HCT116 (cell line): Measurements from ENCODE around the gene HMGCS2. TPM values are rescaled to one million over a fixed set of nuclear protein-coding genes. Genes with fewer than 3 reads are reported as not detected.

Experiments
- ATAC-seq: fragments of 200-7000 bp; cut with Tn5 transposase; 2 replicates; pipeline ENCODE4 v1.9.1; 2020; ENCODE audit warnings: mild to moderate bottlenecking, moderate library complexity
- BruUV-seq: library from RNA; stranded (reverse); fragments of 400-500 nt; replicated peaks from 2 replicates; lab custom pipeline; 2021; lab: Mats Ljungman, UMichigan
- CTCF ChIA-PET: fragments of 300-600 bp; sonication (Branson Sonifier 250); formaldehyde crosslinking; loops from one replicate; lab custom pipeline; 2021; ENCODE audit warnings: antibody characterized with exemption; lab: Charles Lee
- POLR2A ChIA-PET: fragments of 300-600, 350-600 bp; sonication (Branson Sonifier 250); formaldehyde crosslinking; loops from one replicate; lab custom pipeline; 2021; ENCODE audit warnings: antibody characterized with exemption; lab: Charles Lee
- RAD21 ChIA-PET, 2 experiments: fragments of 300-600 bp; sonication (Branson Sonifier 250); formaldehyde crosslinking; loops; one replicate each; lab custom pipeline; 2023; ENCODE audit warnings: low total read pairs in 2 of 2; ENCODE audit not compliant: uncharacterized antibody in 2 of 2, unreplicated experiment in 2 of 2, low non-redundant PET in 1 of 2; lab: Charles Lee
- DNase-seq: peaks from one replicate; pipeline ENCODE4 v3.0.0-alpha.2; 2010; ENCODE audit warnings: low read depth, low spot score
- H2AFZ ChIP-seq: fragments of 200-600 bp; shearing (Covaris generic), sonication (generic); 2 replicates; pipeline ENCODE4 v1.6.1; 2017; ENCODE audit warnings: low read depth, mixed run types, mixed read lengths, antibody characterized with exemption, low read length; ENCODE audit not compliant: poor library complexity, severe bottlenecking
- H3K27ac ChIP-seq: 2 replicates; pipeline ENCODE4 v1.5.1; 2012; ENCODE audit warnings: low read depth, low read length
- H3K27me3 ChIP-seq: fragments of 200-600 bp; sonication (generic); 2 replicates; pipeline ENCODE4 v1.6.1; 2016; ENCODE audit warnings: mixed run types, low read length, mixed read lengths; ENCODE audit not compliant: insufficient read depth
- H3K36me3 ChIP-seq, 2 experiments: fragments of 200-500 bp in 1 of 2; fragments of 200-600 bp in 1 of 2; sonication (Bioruptor generic) in 1 of 2; sonication (generic) in 1 of 2; 2 replicates each; pipeline versions ENCODE4 v1.5.1 to v1.6.1; 2014 to 2016; ENCODE audit warnings: low read length in 2 of 2, inconsistent platforms in 1 of 2, mixed read lengths in 1 of 2, mixed run types in 1 of 2; ENCODE audit not compliant: insufficient read depth in 2 of 2, control insufficient read depth in 1 of 2
- H3K4me1 ChIP-seq, 2 experiments: fragments of 200-600 bp in 1 of 2; sonication (generic) in 1 of 2; 2 replicates each; pipeline versions ENCODE4 v1.5.1 to v1.6.1; 2012 to 2017; ENCODE audit warnings: low read length in 2 of 2, inconsistent platforms in 1 of 2, mild to moderate bottlenecking in 1 of 2, mixed read lengths in 1 of 2, mixed run types in 1 of 2, moderate library complexity in 1 of 2; ENCODE audit not compliant: insufficient read depth in 2 of 2, control insufficient read depth in 1 of 2
- H3K4me2 ChIP-seq: fragments of 200-600 bp; sonication (generic); 2 replicates; pipeline ENCODE4 v1.6.1; 2017; ENCODE audit warnings: mixed run types, low read length, mixed read lengths
- H3K4me3 ChIP-seq, 2 experiments: fragments of 200-600 bp in 1 of 2; sonication (generic) in 1 of 2; replicated peaks in 1 of 2; 2 replicates each; pipeline ENCODE4 v1.5.1; 2011 to 2016; ENCODE audit warnings: low read length in 2 of 2, control low read depth in 1 of 2, low read depth in 1 of 2, mild to moderate bottlenecking in 1 of 2, mixed read lengths in 1 of 2, mixed run types in 1 of 2
- H3K79me2 ChIP-seq: fragments of 200-600 bp; sonication (generic); 2 replicates; pipeline ENCODE4 v1.6.1; 2017; ENCODE audit warnings: mild to moderate bottlenecking, mixed run types, low read length, moderate library complexity, mixed read lengths; ENCODE audit not compliant: insufficient read depth
- H3K9ac ChIP-seq: fragments of 200-600 bp; sonication (generic); 2 replicates; pipeline ENCODE4 v1.6.1; 2016; ENCODE audit warnings: low read length, mixed read lengths
- H3K9me2 ChIP-seq: fragments of 200-600 bp; sonication (generic), shearing (Covaris generic); 2 replicates; pipeline ENCODE4 v1.6.1; 2017; ENCODE audit warnings: mixed run types, mild to moderate bottlenecking, moderate library complexity; ENCODE audit not compliant: insufficient read depth
- H3K9me3 ChIP-seq, 2 experiments: fragments of 200-500 bp in 1 of 2; fragments of 200-600 bp in 1 of 2; sonication (Bioruptor generic) in 1 of 2; sonication (generic) in 1 of 2; 2 replicates each; pipeline ENCODE4 v1.6.1; 2014 to 2017; ENCODE audit warnings: low read length in 2 of 2, mixed read lengths in 2 of 2, inconsistent platforms in 1 of 2, low read depth in 1 of 2, mild to moderate bottlenecking in 1 of 2, mixed run types in 1 of 2, moderate library complexity in 1 of 2; ENCODE audit not compliant: control insufficient read depth in 1 of 2, insufficient read depth in 1 of 2
- H4K20me1 ChIP-seq: fragments of 200-600 bp; sonication (generic), shearing (Covaris generic); 2 replicates; pipeline ENCODE4 v1.6.1; 2017; ENCODE audit warnings: mixed run types, mild to moderate bottlenecking, moderate library complexity; ENCODE audit not compliant: insufficient read depth
- CBX3 ChIP-seq: IDR thresholded peaks from 2 replicates; pipeline ENCODE4 v1.6.1; 2012; ENCODE audit warnings: low read depth
- CEBPB ChIP-seq: IDR thresholded peaks from 2 replicates; pipeline ENCODE4 v1.6.1; 2012; ENCODE audit warnings: low read depth
- ELF1 ChIP-seq: IDR thresholded peaks from 2 replicates; pipeline ENCODE4 v1.6.1; 2012; ENCODE audit warnings: low read depth, borderline replicate concordance
- EZH2 ChIP-seq: fragments of 200-600 bp; sonication (generic); IDR thresholded peaks from 2 replicates; pipeline ENCODE4 v1.6.1; 2017; ENCODE audit warnings: antibody characterized with exemption, mixed run types
- EZH2phosphoT487 ChIP-seq: fragments of 200-600 bp; IDR thresholded peaks from 2 replicates; pipeline ENCODE4 v1.6.1; 2018; ENCODE audit warnings: antibody characterized with exemption, borderline replicate concordance
- POLR2A ChIP-seq: IDR thresholded peaks from 2 replicates; pipeline ENCODE4 v1.7.0; 2011; ENCODE audit warnings: borderline replicate concordance; ENCODE audit not compliant: insufficient read depth, insufficient read length; ENCODE audit errors: extremely low read depth
- POLR2AphosphoS5 ChIP-seq: IDR thresholded peaks from 2 replicates; pipeline ENCODE4 v1.6.1; 2011; ENCODE audit warnings: mild to moderate bottlenecking, low read depth, low read length, moderate library complexity
- RAD21 ChIP-seq: IDR thresholded peaks from 2 replicates; pipeline ENCODE4 v1.6.1; 2012; ENCODE audit warnings: low read depth, mild to moderate bottlenecking
- SIN3A ChIP-seq: IDR thresholded peaks from 2 replicates; pipeline ENCODE4 v1.6.1; 2012; ENCODE audit warnings: low read depth
- SP1 ChIP-seq: IDR thresholded peaks from 2 replicates; pipeline ENCODE4 v1.6.1; 2012; ENCODE audit warnings: low read depth
- SRF ChIP-seq: IDR thresholded peaks from 2 replicates; pipeline ENCODE4 v1.6.1; 2012; ENCODE audit warnings: low read depth
- TCF7L2 ChIP-seq: IDR thresholded peaks from 2 replicates; pipeline ENCODE4 v1.7.0; 2011; ENCODE audit warnings: borderline replicate concordance, inconsistent platforms; ENCODE audit not compliant: insufficient read depth, insufficient read length; ENCODE audit errors: extremely low read depth
- YY1 ChIP-seq: IDR thresholded peaks from 2 replicates; pipeline ENCODE4 v1.6.1; 2011; ENCODE audit warnings: low read length, low read depth, moderate library complexity, mild to moderate bottlenecking; ENCODE audit not compliant: insufficient replicate concordance; ENCODE audit errors: extremely low read depth
- ZFX ChIP-seq: fragments of 450-650 bp; IDR thresholded peaks from 2 replicates; pipeline ENCODE4 v1.6.1; 2017
- ZNF274 ChIP-seq: fragments of 200-500 bp; sonication (Bioruptor generic); IDR thresholded peaks from 2 replicates; pipeline ENCODE4 v1.6.1; 2014; ENCODE audit warnings: mild to moderate bottlenecking, low read depth, low read length, inconsistent platforms
- intact Hi-C: fragments of 100-400 bp; cut with micrococcal nuclease; formaldehyde crosslinking; loops from 2 replicates; pipeline ENCODE4 v1.10.0; 2022
- total RNA-seq: library from RNA; stranded (reverse); gene quantifications from one replicate; pipeline ENCODE4 v1.2.1, GENCODE V29; 2021; ENCODE audit not compliant: unreplicated experiment
- TF ChIP-seq, protein P1 (sequence below): IDR thresholded peaks from 2 replicates; pipeline ENCODE4 v1.6.1; 2012; ENCODE audit warnings: low read depth
- TF ChIP-seq, protein P2 (sequence below), 3 experiments: fragments of 200-600 bp in 1 of 3; sonication (generic) in 1 of 3; IDR thresholded peaks in 2 of 3; conservative IDR thresholded peaks in 1 of 3; 2 replicates each; pipeline ENCODE4 v1.5.1; 2012 to 2017; ENCODE audit warnings: low read depth in 2 of 3, low read length in 2 of 3, antibody characterized with exemption in 1 of 3, borderline replicate concordance in 1 of 3, control low read depth in 1 of 3, mild to moderate bottlenecking in 1 of 3, mixed read lengths in 1 of 3, mixed run types in 1 of 3, moderate library complexity in 1 of 3; ENCODE audit not compliant: insufficient read depth in 1 of 3
- TF ChIP-seq, protein P3 (sequence below): IDR thresholded peaks from 2 replicates; pipeline ENCODE4 v1.6.1; 2012
- TF ChIP-seq, protein P4 (sequence below): IDR thresholded peaks from 2 replicates; pipeline ENCODE4 v1.6.1; 2012
- TF ChIP-seq, protein P5 (sequence below): IDR thresholded peaks from 2 replicates; pipeline ENCODE4 v1.6.1; 2011; ENCODE audit warnings: mild to moderate bottlenecking, low read length, moderate library complexity; ENCODE audit not compliant: insufficient replicate concordance; ENCODE audit errors: extremely low read depth

Gene HMGCS2
- total RNA-seq, 1 experiment from 2014 or later = 0.20 TPM

DNA sequence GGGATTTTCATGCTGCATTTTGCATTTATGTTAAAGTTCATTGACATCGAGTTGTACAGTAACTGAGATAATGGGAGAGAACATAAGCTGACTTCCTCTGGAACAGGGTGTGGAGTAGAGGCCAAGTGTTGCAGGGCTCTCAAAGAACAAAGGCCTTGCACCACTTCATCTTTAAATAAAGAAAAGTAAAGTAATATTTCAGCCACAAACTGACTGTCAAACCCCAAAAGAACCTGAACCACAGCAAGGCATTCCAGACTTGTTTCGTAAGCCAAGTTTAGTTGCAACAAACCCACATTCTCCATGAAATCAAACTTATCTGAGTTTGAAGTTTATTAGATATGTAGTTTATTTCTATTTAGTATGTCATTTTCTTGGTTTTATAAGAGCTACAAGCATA lies 19.1 kb upstream of the HMGCS2 start:
- Histone ChIP-seq H3K36me3 (no peaks in the 10 kb centered on the region), H3K9ac (no peak overlapping the region), H3K9me3 (no peaks in the 10 kb centered on the region), H3K9me2 (no peaks in the 10 kb centered on the region), H3K27ac (no peak overlapping the region), H3K4me2 (no peak overlapping the region), H3K79me2 (no peaks in the 10 kb centered on the region), H3K4me1 (no peaks in the 10 kb centered on the region), H4K20me1 (no peaks in the 10 kb centered on the region), H3K27me3 (no peaks in the 10 kb centered on the region), H3K4me3 (no peak overlapping the region), H2AFZ (no peak overlapping the region)
- DNase-seq = no peak
- CTCF ChIA-PET = no interaction called here
- BruUV-seq = no TSS peak
- no peak for ATAC-seq
- POLR2A ChIA-PET = no interaction called here
- TF ChIP-seq SIN3A = no peak
- TF ChIP-seq, protein P1, sequence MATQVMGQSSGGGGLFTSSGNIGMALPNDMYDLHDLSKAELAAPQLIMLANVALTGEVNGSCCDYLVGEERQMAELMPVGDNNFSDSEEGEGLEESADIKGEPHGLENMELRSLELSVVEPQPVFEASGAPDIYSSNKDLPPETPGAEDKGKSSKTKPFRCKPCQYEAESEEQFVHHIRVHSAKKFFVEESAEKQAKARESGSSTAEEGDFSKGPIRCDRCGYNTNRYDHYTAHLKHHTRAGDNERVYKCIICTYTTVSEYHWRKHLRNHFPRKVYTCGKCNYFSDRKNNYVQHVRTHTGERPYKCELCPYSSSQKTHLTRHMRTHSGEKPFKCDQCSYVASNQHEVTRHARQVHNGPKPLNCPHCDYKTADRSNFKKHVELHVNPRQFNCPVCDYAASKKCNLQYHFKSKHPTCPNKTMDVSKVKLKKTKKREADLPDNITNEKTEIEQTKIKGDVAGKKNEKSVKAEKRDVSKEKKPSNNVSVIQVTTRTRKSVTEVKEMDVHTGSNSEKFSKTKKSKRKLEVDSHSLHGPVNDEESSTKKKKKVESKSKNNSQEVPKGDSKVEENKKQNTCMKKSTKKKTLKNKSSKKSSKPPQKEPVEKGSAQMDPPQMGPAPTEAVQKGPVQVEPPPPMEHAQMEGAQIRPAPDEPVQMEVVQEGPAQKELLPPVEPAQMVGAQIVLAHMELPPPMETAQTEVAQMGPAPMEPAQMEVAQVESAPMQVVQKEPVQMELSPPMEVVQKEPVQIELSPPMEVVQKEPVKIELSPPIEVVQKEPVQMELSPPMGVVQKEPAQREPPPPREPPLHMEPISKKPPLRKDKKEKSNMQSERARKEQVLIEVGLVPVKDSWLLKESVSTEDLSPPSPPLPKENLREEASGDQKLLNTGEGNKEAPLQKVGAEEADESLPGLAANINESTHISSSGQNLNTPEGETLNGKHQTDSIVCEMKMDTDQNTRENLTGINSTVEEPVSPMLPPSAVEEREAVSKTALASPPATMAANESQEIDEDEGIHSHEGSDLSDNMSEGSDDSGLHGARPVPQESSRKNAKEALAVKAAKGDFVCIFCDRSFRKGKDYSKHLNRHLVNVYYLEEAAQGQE = no peak
- no peak for TF ChIP-seq RAD21
- TF ChIP-seq, protein P2, sequence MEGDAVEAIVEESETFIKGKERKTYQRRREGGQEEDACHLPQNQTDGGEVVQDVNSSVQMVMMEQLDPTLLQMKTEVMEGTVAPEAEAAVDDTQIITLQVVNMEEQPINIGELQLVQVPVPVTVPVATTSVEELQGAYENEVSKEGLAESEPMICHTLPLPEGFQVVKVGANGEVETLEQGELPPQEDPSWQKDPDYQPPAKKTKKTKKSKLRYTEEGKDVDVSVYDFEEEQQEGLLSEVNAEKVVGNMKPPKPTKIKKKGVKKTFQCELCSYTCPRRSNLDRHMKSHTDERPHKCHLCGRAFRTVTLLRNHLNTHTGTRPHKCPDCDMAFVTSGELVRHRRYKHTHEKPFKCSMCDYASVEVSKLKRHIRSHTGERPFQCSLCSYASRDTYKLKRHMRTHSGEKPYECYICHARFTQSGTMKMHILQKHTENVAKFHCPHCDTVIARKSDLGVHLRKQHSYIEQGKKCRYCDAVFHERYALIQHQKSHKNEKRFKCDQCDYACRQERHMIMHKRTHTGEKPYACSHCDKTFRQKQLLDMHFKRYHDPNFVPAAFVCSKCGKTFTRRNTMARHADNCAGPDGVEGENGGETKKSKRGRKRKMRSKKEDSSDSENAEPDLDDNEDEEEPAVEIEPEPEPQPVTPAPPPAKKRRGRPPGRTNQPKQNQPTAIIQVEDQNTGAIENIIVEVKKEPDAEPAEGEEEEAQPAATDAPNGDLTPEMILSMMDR (IDR thresholded peaks at IDR 0.05 in 2 of 3, conservative IDR thresholded peaks at IDR 0.05 in 1 of 3; ENCODE audit: borderline replicate concordance in 1 of 3, insufficient read depth in 1 of 3, low read depth in 2 of 3, low read length in 2 of 3) = no peak
- TF ChIP-seq, protein P3, sequence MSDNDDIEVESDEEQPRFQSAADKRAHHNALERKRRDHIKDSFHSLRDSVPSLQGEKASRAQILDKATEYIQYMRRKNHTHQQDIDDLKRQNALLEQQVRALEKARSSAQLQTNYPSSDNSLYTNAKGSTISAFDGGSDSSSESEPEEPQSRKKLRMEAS = no peak
- TF ChIP-seq SP1 = no peak
- no peak for TF ChIP-seq POLR2A
- TF ChIP-seq, protein P4, sequence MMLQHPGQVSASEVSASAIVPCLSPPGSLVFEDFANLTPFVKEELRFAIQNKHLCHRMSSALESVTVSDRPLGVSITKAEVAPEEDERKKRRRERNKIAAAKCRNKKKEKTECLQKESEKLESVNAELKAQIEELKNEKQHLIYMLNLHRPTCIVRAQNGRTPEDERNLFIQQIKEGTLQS = no peak
- no peak for TF ChIP-seq EZH2
- TF ChIP-seq CEBPB = no peak
- TF ChIP-seq EZH2phosphoT487 = no peak
- no peak for TF ChIP-seq SRF
- no peak for TF ChIP-seq TCF7L2
- no peak for TF ChIP-seq ELF1
- no peak for TF ChIP-seq POLR2AphosphoS5
- no peak for TF ChIP-seq YY1
- no peak for TF ChIP-seq CBX3
- TF ChIP-seq, protein P5, sequence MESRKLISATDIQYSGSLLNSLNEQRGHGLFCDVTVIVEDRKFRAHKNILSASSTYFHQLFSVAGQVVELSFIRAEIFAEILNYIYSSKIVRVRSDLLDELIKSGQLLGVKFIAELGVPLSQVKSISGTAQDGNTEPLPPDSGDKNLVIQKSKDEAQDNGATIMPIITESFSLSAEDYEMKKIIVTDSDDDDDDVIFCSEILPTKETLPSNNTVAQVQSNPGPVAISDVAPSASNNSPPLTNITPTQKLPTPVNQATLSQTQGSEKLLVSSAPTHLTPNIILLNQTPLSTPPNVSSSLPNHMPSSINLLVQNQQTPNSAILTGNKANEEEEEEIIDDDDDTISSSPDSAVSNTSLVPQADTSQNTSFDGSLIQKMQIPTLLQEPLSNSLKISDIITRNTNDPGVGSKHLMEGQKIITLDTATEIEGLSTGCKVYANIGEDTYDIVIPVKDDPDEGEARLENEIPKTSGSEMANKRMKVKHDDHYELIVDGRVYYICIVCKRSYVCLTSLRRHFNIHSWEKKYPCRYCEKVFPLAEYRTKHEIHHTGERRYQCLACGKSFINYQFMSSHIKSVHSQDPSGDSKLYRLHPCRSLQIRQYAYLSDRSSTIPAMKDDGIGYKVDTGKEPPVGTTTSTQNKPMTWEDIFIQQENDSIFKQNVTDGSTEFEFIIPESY = no peak
- no peak for TF ChIP-seq ZNF274
- TF ChIP-seq ZFX = no peak
- RAD21 ChIA-PET = no interaction called here
- intact Hi-C loops = no loop called here
